HG03139 (cell line): ENCODE results near the gene SOCS1.

Experiments used
- ATAC-seq: cut with Tn5 transposase; IDR thresholded peaks from one replicate; pipeline ENCODE4 v1.9.1; 2021; ENCODE audit not compliant: unreplicated experiment

SOCS1 gene

GRCh38 chr16:11263737-11264136, 7.7 kb upstream of the SOCS1 start:
- ATAC-seq: no peak

GRCh38 chr16:11262915-11263314, 6.9 kb upstream of the SOCS1 start:
- ATAC-seq: no peak

GRCh38 chr16:11260596-11260966, 4.6 kb upstream of the SOCS1 start:
- ATAC-seq: no peak

GRCh38 chr16:11259655-11260595, 3.9 kb upstream of the SOCS1 start:
- no peak for ATAC-seq

- no peak for ATAC-seq
Measured at GRCh38 chr16:11258553-11259492, 2.8 kb upstream of the SOCS1 start.

GRCh38 chr16:11257131-11257938, 1.3 kb upstream of the SOCS1 start:
- ATAC-seq: no peak

GRCh38 chr16:11256661-11257130, 692 bp upstream of the SOCS1 start:
- ATAC-seq: no peak

GRCh38 chr16:11254913-11255736, 879 bp downstream of the SOCS1 start:
- no peak for ATAC-seq

GRCh38 chr16:11253995-11254912, 1.8 kb downstream of the SOCS1 start:
- no peak for ATAC-seq

- ATAC-seq: no peak
Measured at GRCh38 chr16:11253009-11253994, 2.7 kb downstream of the SOCS1 start.

- no peak for ATAC-seq
Measured at GRCh38 chr16:11252482-11252931, 3.5 kb downstream of the SOCS1 start.

GRCh38 chr16:11251525-11252481, 4.2 kb downstream of the SOCS1 start:
- ATAC-seq: no peak

GRCh38 chr16:11250786-11251524, 5.0 kb downstream of the SOCS1 start:
- no peak for ATAC-seq

- ATAC-seq: no peak
Measured at GRCh38 chr16:11250091-11250785, 5.8 kb downstream of the SOCS1 start.
